GM21367 (cell line): ENCODE data around the gene MELTF.
A peak's percentile ranks its signal among the peaks of the same experiment; 100 is the strongest.

ENCODE experiments used
- ATAC-seq: cut with Tn5 transposase; IDR thresholded peaks from one replicate; pipeline ENCODE4 v1.9.1; 2021; ENCODE audit not compliant: unreplicated experiment

Gene MELTF

DNA sequence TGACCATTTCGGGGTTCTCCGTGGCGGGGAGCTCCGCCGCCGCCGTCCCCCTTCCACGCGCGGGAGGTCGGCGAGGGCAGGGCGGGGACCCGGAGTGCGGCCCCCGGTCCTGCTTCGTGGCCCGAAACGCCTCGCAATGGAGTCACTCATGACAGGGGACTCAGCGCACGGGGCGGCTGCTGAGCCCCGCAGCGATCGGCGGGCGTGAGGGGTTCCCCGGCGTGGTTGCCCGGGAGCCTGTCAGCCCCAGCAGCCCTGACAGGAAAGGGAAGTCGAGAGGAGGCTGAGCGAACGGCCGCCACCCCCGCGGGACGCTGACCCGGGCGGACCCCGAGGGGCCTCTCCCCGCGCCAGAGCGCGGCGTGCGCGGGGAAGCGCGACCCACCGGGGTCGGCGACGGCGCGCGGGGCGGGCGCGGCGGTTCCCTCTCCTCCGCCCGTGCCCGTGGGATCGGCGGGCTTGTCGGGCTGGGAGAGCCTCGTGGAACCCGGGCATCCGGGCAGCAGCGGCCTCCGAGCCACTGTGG is 60.4 kb downstream of the MELTF start:
- peak; percentile 39 for ATAC-seq

DNA sequence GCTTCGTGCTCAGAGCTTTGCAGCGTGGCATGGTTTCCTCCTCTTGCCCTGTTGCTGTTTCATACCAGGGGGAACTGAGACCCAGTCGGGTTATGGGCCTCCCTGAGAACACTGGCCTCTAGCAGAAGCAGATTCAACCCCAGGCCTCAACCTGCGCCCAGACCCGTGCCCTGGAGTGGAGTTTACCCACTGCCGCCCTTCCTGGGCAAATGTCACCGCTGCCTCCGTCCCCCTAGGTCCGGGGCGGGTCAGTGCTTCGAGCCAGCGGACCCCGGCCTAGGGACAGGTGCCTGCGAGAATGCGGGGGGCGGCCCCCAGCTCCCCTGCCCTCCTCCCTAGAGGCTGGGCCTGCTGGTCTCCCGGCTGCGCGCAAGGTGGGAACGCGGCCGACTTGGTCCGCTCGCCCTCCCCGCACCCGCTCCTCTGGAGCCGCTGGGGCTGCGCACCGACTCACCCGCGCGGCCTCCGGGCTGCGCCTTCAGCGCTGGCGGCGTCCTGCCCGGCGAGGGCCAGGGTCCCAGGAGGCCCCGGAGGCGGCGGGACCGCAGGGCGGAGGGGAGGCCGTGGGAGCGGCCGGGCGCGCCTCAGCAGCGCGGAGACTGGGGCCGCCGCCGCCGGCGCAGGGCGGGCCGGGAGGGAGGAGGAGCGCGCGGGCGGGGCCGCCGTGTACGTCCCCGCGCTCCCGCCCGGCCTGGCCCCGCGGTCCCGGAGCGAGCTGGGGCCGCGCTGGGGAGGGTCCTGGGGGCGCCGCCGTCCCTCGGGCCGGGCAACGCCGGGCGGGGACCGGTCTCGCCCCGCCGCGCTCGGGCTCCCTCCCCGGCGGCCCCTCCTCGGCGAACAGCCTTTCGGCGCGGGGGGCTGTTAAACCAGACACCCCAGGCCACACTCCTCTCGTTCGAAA is 61.1 kb downstream of the MELTF start, which contains the start of gene PIGZ:
Gene PIGZ, minus strand, starts transcription at position 601 of the 901 bp plus-strand sequence. CDS start 16,802 bp downstream, outside the sequence.
- ATAC-seq: peak; percentile 39

DNA sequence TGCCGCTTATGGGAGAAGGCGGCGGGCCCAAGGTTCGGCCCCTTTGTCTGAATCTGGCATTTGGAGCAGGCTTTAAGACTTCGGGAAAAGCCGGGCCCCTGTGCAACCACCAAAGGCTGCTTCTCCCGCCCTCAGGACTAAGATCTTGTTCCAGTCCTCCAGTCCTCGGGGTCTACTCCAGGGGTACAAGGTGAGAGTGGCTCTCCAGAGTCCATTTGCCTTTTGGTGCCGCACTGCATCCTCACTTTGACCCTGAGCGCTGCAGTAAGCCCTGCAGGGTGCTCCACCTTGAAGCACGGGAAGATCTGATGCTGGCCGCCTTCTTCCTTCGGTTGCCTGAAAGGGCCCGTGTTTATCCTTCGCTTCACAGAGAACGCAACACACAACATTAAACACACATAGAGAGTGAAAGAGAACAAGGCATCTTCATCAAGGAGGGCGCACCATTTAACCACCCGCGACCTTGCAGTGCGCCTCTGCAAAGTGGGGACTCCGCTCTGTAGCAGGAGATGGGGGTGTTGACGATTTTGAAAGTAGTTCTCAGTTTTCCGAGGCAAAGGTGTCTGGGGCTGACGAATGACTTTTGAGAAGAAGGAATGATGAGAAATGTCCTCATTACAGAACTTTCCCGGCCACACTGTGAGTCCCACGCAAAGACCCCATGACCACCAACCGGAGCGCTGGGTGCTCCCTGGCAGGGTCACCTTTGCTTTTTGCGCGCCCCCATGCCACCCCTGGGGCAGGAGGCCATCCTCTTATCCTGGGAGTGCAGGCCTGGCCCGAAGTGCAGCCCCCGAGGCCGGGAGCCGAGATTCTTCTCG is 62.0 kb downstream of the MELTF start:
- no peak for ATAC-seq

DNA sequence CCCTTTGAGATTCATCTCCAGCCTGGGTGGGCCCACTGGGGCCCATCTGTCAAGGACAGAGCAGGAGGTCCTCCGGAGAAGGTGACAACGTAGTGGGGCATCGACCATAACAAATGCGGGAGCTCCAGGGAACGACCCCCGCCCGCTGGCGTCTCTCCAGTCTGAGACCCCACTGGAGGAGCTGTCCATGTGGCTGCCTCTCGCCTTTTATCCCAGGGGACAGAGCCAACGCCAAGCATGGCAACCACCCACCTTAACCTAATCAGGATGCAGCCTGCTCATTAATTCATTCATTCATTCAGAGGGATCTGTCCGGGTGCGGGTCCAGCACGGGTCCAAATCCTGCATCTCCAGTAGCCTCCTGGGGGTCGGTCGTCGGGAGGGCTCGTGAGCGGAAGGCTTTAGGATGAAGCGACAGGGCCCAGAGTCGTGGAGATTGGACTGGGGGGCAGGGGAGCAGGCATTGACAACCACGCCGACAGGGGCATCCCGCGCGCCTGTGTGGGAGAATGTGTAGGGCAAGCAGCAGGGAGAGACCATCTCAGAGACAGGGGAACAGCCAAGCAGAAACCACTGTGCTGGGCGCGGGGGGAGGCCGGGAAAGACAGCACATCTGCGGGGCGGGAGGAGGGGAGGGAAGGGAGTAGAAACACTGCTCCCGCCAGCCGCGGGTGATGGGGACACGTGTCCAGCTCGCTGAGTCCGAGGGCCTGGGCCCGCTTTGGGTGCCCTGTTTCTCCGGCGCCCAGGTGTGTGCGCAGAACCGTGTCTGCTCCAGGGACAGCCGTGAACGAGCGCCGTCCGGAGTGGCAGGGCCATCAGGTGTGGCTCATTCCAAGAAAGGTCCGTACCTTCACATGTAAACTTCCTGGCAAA is 62.9 kb downstream of the MELTF start:
- ATAC-seq: no peak

DNA sequence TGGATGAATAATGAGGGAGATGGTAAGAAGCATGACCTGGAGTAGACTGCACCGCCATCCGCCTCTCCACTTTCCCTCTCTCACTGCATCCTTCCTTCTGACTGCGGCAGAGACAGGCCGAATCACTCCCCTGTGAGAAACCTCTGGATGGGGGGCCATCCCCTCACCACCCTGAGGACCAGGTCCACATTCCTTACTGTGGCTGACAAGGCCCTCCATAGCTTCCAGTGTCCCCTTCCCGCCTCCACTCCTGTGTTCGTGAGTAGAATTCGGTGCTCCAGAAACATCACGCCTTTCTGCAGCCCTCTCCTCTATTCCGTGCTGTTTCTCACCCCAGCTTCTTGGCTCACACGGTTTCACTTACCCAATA is 63.8 kb downstream of the MELTF start:
- ATAC-seq: no peak

DNA sequence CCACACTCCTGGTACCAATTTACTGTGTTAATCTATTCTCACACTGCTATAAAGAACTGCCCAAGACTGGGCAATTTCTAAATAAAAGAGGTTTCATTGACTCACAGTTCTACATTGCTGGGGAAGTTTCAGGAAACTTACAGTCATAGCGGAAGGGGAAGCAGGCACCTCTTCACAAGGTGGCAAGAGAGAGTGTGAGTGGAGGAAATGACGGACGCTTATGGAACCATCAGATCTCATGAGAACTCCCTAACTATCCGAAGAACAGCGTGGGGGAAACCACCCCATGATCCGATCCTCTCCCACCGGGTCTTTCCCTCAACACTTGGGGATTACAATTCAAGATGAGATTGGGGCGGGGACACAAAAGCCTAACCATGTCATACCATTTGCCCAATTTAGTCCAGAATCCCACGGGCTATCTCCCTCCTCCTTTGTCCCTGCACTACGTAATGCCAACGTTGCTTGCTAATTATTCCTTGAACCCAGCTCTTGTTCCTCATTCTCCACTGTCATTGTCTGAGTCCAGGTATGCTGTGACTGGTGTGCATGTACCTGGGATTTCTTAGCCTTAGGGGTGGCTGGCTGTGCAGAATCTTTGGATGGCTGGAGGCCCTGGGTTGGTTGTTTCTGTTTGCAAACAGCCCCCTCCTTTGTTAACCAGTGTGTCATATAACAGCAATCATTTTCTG is 64.4 kb downstream of the MELTF start:
- no peak for ATAC-seq

DNA sequence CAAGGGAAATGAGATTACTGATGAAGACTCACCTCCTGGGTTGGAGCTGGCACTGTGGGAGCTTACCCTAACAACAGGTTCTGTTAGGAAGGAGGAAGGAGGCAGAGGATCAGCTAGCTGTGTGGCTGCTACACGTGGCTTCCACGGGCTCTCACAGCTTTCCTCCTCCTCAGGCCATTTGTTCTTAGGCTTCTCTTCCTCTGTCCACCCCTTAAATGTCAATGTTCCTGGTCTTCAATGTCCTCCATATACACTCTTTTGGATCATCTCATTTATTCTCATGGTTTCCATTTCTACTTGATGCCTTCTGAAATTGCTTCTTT is 66.0 kb downstream of the MELTF start:
- no peak for ATAC-seq

DNA sequence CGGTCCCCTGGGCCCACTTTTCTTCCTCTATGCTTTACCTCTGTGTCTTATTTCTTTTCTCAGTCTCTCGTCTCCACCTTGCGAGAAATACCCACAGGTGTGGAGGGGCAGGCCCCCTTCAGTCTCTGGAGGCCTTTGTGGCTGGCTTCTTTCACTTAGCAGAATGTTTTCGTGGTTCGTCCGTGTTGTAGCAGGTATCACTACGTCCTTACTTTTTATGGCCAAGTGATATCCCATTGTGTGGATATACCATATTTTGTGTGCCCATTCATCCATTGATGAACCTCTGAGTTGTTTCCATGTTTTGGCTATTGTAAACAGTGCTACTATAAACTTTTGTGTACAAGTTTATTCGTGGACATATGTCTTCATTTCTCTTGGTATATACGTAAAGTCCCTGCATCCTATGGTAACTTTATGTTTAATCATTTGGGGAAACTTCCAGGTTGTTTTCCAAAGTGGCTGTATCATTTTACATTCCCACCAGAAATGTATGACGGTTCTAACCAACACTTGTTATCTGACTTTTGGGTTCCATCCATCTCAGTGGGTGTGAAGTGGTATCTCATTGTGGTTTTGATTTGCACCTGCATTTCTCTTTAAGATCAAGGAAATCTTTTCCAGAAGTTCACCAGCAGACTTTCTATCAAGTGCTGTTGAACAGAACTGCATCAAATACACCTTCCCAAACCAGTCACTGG is 66.5 kb downstream of the MELTF start:
- no peak for ATAC-seq

DNA sequence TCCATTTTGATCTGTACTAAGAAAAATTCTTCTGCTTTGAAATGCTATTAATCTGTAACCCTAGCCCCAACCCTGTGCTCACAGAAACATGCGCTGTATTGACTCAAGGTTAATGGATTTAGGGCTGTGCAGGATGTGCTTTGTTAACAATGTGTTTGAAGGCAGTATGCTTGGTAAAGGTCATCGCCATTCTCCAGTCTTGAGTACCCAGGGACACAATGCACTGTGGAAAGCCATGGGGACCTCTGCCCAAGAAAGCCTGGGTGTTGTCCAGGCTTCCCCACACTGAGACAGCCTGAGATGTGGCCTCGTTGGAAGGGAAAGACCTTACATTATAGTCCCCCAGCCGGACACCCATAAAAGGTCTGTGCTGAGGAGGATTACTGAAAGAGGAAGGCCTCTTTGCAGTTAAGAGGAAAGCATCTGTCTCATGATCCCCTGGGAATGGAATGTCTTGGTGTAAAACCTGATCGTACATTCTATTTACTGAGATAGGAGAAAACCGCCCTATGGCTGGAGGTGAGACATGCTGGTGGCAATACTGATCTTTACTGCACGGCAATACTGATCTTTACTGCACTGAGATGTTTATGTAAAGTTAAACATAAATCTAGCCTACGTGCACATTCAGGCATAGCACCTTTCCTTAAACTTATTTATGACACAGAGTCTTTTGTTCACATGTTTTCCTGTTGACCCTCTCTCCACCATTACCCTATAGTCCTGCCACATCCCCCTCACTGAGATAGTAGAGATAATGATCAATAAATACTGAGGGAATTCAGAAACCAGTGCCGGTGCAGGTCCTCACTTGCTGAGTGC is 67.3 kb downstream of the MELTF start:
- ATAC-seq: no peak

DNA sequence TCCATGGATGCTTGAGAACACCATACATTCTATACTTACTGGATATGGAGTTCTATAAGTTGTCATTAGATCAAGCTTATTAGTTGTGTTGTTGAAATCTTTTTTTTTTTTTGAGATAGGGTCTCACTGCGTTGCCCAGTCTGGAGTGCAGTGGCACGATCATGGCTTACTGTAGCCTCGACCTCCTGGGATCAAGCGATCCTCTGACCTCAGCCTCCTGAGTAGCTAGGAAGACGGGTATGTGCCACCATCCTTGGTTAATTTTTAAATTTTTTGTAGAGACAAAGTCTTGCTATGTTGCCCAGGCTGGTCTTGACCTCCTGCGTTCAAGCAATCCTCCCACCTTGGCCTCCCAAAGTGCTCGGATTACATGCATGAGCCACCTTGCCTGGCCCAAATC is 74.8 kb downstream of the MELTF start:
- no peak for ATAC-seq
